HG03108 (cell line): ENCODE measurements around the gene JAKMIP3.
"Not testable (repeated sequence)": the region's sequence is repeated elsewhere in the genome, so short reads cannot be mapped to it uniquely, and the experiment has no call there.

Experiments
- ATAC-seq: cut with Tn5 transposase; IDR thresholded peaks from one replicate; pipeline ENCODE4 v1.9.1; 2021; ENCODE audit warnings: moderate library complexity; ENCODE audit not compliant: unreplicated experiment

Gene JAKMIP3

DNA sequence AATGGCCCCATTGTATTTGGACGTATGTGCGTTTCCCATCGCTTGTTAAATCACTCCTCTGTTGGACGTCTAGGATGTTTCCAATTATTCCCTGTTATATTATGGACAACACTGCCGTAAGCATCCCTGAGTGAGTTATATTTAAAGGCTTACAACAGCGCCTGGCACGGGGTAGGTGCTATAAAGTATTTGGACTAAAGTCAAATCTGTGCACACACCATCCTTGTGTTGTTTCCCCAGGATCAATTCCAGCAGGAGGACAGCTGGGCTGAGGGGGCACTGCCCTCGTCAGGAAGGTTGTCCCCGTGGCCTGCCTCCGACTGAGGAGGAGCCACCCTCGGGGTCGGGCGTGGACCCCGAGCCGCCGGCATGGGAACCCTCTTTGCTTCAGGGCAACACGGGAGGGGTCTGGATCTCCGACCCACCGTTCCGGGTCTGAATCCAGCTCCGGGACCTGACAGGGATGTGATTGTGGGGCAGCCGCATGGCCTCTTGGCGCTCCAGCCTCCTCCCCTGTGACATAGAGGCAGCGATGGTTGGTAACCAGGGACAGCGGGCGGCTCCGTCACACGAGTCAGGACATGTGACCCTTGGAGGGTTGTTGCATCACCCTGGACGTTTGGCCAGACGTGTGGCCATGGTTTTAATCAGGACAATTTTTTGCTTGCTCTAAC, 1.5 kb upstream of the JAKMIP3 start:
- ATAC-seq, result no peak

DNA sequence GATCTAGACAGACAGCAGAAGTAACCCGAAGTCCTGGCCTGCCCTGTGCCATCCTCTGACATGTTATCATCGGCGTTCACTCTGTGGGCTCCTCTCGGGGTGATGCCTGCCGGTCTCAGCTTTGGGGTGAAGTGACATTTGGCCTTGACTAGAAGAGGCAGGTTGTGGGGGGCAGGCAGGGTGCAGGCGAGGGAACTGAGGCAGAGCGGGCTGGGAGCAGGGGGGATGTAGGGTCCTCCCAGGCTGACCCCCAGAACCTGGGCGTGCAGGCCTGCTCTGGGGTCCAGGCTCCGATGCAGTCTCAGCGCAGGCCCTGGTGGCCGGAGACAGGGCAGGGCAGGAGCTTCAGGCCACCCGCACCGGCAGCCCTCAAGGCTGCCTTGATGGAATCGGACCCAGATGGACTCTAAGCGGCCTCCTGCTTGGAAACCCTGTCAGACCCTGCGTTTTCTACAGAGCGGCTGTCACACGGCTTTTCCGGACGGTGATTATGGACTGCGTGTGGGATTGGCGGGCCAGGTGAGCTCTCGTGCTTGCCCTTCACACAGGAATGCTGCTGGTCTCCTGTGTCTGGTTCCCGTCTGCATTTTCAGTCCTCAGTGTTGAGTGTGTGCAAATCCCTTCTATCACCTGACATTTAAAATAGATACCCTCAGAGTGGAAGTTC, 842 bp upstream of the JAKMIP3 start:
- no peak for ATAC-seq

GRCh38 chr10:132066186-132066585, 440 bp downstream of the JAKMIP3 start:
- no peak for ATAC-seq

DNA sequence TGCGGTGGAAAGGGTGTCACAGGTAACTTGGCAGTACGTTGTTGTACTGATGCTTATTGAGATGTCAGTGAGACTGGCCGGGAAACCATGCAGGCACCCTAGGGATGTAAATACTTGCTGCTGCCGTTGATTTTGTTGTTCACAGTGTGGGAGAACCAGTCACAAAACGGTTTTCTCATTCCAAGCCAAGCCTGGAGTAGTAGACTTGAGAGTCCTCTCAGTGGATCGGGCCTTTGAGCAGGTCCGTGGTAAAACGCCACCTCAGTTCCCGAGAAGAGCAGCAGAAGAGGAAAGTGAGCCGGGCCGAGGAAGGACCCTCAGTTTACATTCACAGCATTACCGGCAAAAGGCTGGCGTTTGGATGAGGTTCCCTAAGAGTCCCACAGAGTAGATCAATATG, 1.1 kb downstream of the JAKMIP3 start:
- no peak for ATAC-seq

- no peak for ATAC-seq
These were observed 2.8 kb downstream of the JAKMIP3 start for GRCh38 chr10:132068431-132069121.

- ATAC-seq, result no peak
These were observed 3.5 kb downstream of the JAKMIP3 start for GRCh38 chr10:132069122-132069848.

DNA sequence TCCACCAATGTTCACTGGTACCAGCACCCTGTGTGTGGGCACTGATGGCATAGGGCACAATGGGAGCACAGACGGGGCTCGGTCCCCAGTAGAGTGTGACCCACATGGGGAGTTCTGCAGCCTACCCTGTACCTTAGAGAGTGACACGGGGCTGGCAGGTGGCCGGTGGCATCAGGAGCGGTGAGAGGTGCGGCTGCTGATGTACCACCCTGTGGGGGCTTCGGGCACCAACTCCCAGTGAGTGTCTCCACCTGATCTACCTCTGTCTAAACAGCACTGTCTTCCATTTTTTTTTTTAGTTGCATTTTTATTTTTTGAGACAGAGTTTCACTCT, 4.1 kb downstream of the JAKMIP3 start:
- no peak for ATAC-seq

- no peak for ATAC-seq
These were observed 5.0 kb downstream of the JAKMIP3 start for GRCh38 chr10:132070724-132071123.

- ATAC-seq, result no peak
These were observed 5.9 kb downstream of the JAKMIP3 start for GRCh38 chr10:132071667-132072066.

GRCh38 chr10:132075909-132076577, 10.3 kb downstream of the JAKMIP3 start:
- no peak for ATAC-seq

GRCh38 chr10:132076578-132077081, 10.9 kb downstream of the JAKMIP3 start:
- ATAC-seq, result no peak

DNA sequence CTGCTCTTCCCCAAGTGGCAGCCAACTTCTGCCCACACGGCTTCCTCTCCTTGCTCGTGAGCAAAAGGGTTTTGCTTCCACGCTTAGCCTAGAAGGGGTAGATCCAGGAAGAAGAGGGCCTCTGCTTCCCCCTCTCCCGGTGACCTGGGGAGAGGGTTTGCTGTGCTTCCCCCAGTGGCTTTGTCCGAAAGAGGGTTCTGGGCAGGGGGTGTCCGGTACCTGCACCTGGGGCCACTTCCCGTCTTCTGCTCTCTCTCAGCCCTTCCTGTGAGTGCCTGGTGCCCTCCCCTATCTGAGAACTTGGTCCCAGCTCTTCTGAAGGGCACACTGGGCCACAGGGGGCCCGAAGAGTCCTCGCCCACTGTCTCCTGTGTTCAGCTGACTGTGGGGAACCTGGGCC, 11.3 kb downstream of the JAKMIP3 start:
- ATAC-seq, result no peak

GRCh38 chr10:132078746-132079345, 13.1 kb downstream of the JAKMIP3 start:
- no peak for ATAC-seq

- not testable (repeated sequence) for ATAC-seq
These were observed 18.6 kb downstream of the JAKMIP3 start for GRCh38 chr10:132084384-132084783.

DNA sequence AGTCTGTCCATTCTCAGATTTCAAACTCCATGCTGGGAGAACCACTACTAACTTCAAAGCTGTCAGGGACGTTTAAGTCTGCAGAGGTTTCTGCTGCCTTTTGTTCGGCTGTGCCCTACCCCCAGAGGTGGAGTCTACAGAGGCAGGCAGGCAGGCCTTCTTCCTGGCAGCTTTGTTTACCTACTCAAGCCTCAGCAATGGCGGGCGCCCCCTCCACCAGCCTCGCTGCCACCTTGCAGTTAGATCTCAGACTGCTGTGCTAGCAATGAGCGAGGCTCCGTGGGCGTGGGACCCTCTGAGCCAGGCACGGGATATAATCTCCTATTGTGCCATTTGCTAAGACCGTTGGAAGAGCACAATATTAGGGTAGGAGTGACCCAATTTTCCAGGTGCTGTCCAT, 27.5 kb downstream of the JAKMIP3 start:
- not testable (repeated sequence) for ATAC-seq

DNA sequence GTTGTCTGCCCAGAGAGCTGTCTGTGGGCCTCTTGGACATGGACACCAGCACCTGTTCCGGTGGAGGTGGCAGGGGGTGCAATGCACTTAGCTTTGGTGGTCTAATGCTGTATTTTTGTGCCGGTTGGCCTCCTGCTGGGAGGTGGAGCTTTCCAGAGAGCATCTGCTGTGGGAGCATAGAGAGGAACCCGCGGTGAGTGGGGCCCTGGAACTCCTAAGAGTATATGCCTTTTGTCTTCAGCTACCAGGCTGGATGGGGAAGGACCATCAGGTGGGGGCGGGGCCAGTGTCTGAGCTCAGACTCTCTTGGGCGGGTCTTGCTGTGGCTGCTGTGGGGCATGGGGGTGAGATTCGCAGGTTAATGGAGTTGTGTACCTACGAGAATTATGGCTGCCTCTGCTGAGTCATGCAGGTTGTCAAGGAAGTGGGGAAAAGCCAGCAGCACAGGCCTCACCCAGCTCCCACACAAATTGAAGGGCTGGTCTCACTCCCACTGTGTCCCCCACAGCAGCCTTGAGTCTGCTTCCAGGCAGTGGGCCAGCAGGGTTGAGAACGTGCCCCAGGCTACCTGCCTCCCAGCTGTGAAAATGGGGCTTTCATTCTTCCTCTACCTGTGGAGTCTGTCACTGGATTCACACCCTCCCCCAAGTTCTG, 29.0 kb downstream of the JAKMIP3 start:
- no peak for ATAC-seq

DNA sequence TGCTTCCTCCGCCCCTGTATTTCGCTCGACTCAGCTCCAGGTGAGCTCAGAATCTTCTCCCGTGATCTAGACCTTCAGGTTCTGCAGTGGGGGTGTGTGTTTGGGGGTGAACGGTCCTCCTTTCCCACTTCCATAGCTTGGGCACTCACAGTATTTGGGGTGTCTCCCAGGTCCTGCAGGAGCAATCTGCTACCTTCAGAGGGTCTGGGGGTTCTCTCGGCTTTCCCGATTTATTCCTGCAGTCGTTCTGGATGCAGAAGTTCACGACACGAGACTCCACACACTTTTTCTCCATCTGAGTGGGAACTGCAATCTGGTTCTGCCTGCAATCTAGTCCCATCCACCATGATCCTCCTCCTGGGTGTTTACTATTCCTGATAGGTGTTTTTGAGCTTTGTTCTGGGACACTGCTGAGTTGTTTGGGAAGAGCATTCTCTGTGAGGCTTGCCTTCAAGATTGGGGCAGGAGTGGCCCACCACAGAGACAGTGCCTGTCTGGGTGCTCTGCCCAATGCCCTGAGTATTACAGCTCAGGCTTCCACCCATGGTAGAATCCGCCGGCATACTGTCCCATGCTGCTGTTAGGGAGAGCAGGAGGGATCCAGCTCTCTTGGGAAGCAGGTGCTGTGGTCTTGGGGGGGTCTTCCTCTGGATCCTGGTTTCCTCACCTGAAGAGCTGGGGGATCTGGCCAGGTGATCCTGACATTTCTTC, 29.8 kb downstream of the JAKMIP3 start:
- no peak for ATAC-seq

GRCh38 chr10:132096223-132096622, 30.5 kb downstream of the JAKMIP3 start:
- no peak for ATAC-seq

DNA sequence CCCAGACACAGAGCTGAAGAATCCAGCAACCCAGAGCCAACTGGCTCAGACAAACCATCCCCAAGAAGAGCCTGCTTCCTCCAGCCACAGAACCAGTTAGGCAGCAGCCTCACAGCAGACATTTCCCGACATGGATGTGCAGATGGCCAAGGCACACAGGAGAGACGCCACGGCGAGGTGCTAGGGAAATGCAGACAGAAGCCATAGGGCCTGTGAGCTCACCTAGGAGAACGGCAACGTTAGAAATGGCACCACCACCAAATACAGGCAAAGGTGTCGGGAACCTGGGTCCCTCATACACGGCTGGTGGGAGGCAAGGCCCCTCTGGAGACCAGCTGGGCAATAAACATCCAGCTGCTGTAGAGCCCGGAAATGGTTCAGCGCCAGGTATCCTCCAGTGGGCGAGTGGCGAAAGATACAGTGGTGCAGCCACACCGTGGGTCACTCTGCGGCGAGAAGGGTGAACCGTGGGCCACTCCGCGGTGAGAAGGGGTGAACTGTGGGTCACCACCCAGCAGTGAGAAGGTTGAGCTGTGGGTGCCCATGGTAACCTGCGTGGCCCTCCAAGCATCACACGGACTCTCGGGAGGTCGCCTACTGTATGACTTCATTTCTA, 31.2 kb downstream of the JAKMIP3 start:
- no peak for ATAC-seq
